Astrocyte of the spinal cord (primary cell): ENCODE measurements around the gene INHA.

ENCODE experiments used
- DNase-seq: peaks from one replicate; pipeline ENCODE4 v3.0.0; 2011; ENCODE audit warnings: low read depth, low spot score
- H3K4me3 ChIP-seq: 2 replicates; pipeline ENCODE4 v1.5.1; 2011; ENCODE audit warnings: low read depth, mild to moderate bottlenecking, low read length, moderate library complexity
- CTCF ChIP-seq: IDR thresholded peaks from 2 replicates; pipeline ENCODE4 v1.5.1; 2012; ENCODE audit warnings: low read depth, mild to moderate bottlenecking, low read length, inconsistent platforms
- in situ Hi-C: cut with HindIII; loops from 2 replicates; pipeline ENCODE4 v1.10.0; 2017; ENCODE audit warnings: low sequenced_read_pairs

INHA gene

GRCh38 chr2:219562049-219563020 lies 9.8 kb upstream of the INHA start:
- no peak for DNase-seq
- H3K4me3 ChIP-seq, result no peak overlapping the region
- TF ChIP-seq CTCF, result no peak
- in situ Hi-C loops, result no loop called here

GRCh38 chr2:219563271-219563928 lies 8.7 kb upstream of the INHA start:
- no peak for TF ChIP-seq CTCF
- DNase-seq, result no peak
- in situ Hi-C loops, result no loop called here
- H3K4me3 ChIP-seq, result no peak overlapping the region

- in situ Hi-C loops, result no loop called here
- no peak for DNase-seq
- H3K4me3 ChIP-seq, result no peak overlapping the region
- TF ChIP-seq CTCF, result no peak
Observed at GRCh38 chr2:219565130-219566080, 6.7 kb upstream of the INHA start.

GRCh38 chr2:219566640-219567039 lies 5.5 kb upstream of the INHA start:
- in situ Hi-C loops, result no loop called here
- TF ChIP-seq CTCF, result no peak
- H3K4me3 ChIP-seq, result no peak overlapping the region
- no peak for DNase-seq

GRCh38 chr2:219567131-219567530 lies 5.0 kb upstream of the INHA start:
- no peak overlapping the region for H3K4me3 ChIP-seq
- in situ Hi-C loops, result no loop called here
- no peak for DNase-seq
- TF ChIP-seq CTCF, result no peak

- H3K4me3 ChIP-seq, result no peak overlapping the region
- TF ChIP-seq CTCF, result no peak
- no peak for DNase-seq
- in situ Hi-C loops, result no loop called here
Observed at GRCh38 chr2:219567791-219568361, 4.2 kb upstream of the INHA start.
